NCI-H345 treated with DMSO at 0.1 percent for 48 hours (cell line): ENCODE results near the gene TRIM41.
"Not testable (repeated sequence)": the region's sequence is repeated elsewhere in the genome, so short reads cannot be mapped to it uniquely, and the experiment has no call there.

ENCODE experiments used
- DNase-seq: peaks from one replicate; lab custom pipeline; 2025; ENCODE audit not compliant: unreplicated experiment; lab: John Stamatoyannopoulos, UW

TRIM41 gene

GRCh38 chr5:181283841-181284755 is 61.0 kb downstream of the TRIM41 start:
- DNase-seq, result not testable (repeated sequence)
